Mononuclear cell (primary cell): ENCODE data around the gene DGKZ. TPM values are rescaled to one million over a fixed set of nuclear protein-coding genes. Genes with fewer than 3 reads are reported as not detected.
"Not testable (repeated sequence)": the region's sequence is repeated elsewhere in the genome, so short reads cannot be mapped to it uniquely, and the experiment has no call there.

ENCODE experiments used
- H3K27me3 ChIP-seq: 2 replicates; pipeline ENCODE4 v1.6.0; 2011; ENCODE audit warnings: low read length, control low read depth; ENCODE audit not compliant: insufficient read depth
- H3K4me1 ChIP-seq: 2 replicates; pipeline ENCODE4 v1.5.1; 2011; ENCODE audit warnings: mild to moderate bottlenecking, low read length, control low read depth; ENCODE audit not compliant: insufficient read depth
- H3K4me3 ChIP-seq: 2 replicates; pipeline ENCODE4 v1.5.1; 2011; ENCODE audit warnings: mild to moderate bottlenecking, low read length, moderate library complexity
- H3K9me3 ChIP-seq: 2 replicates; pipeline ENCODE4 v1.5.1; 2011; ENCODE audit warnings: low read depth, mild to moderate bottlenecking, control low read depth, low read length
- total RNA-seq: library from RNA; depleted of rRNA; stranded (reverse); fragments of >200 nt; gene quantifications from one replicate; pipeline ENCODE4 v1.2.3, GENCODE V29; 2012

The DGKZ gene
- total RNA-seq, 1 donor, result 90.6 TPM

- Histone ChIP-seq H3K4me3 (no peak overlapping the region), H3K27me3 (no peaks in the 10 kb centered on the region), H3K4me1 (peaks cover 15% of the 10 kb centered on the region), H3K9me3 (no peaks in the 10 kb centered on the region)
Observed at GRCh38 chr11:46375392-46376101, 28.3 kb downstream of the DGKZ start.

GRCh38 chr11:46376258-46377050, 29.2 kb downstream of the DGKZ start:
- Histone ChIP-seq H3K9me3 (no peaks in the 10 kb centered on the region), H3K27me3 (no peaks in the 10 kb centered on the region), H3K4me1 (peaks cover 18% of the 10 kb centered on the region), H3K4me3 (no peak overlapping the region)

DNA sequence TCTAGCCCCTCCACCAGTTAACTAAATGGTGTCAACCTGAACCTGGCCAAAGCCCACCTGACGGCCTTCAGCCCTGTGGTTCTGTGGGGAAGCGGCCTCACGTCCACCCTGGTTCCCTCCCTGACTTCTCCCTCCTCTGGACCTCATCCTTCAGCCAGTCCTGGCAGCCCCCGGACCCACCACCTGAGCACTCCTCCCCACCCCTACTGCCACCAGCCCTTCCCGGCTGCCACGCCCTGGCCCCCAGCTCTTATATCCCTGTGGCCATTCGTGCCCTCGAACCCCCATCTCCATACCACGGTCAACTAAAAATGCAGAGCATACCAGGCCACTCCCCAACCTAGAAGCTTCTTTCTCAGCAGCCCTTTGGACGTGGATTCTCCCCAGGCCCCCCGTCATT, 30.0 kb downstream of the DGKZ start:
- H3K27me3 ChIP-seq, result peaks cover 5% of the 10 kb centered on the region
- peaks cover 24% of the 10 kb centered on the region for H3K4me1 ChIP-seq
- no peak overlapping the region for H3K4me3 ChIP-seq
- H3K9me3 ChIP-seq, result no peaks in the 10 kb centered on the region

DNA sequence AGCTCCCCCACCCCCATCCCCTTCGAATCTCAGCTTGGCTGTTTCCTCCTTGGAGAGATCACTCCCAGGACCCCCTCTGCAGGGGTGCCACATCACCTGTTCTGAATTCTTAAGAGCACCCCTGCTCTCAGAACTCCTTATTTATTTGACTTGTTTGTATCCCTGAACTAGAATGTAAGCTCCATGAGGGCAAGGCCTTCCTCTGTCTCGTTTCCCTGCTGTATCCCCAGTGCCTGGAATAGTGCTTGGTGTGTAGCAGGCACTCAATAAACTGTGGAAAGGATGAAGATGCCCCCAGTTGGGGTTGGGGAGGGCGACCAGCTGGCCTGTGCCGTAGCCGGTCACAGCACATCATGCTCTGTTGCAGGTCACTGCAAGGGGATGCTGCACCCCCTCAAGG, 30.6 kb downstream of the DGKZ start:
- Histone ChIP-seq H3K4me3 (no peak overlapping the region), H3K9me3 (no peaks in the 10 kb centered on the region), H3K4me1 (peaks cover 29% of the 10 kb centered on the region), H3K27me3 (peaks cover 11% of the 10 kb centered on the region)

DNA sequence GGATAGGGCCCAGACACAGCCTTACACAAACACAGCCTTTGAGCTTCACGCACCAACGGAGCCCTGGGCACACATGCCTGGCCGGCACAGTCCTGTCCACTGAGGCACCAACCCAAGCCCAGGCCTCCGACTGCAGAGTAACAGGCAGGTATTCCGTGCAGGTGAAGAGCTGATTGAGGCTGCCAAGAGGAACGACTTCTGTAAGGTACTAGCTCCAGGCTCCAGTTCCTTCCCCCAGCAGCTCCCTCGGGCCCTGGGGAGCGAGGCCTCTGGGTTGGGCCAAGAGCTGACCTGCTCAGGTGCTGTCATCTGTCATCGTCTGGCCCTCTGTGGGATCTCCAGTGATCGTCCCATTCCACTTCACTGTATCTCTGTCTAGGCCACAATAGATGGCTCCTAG, 31.0 kb downstream of the DGKZ start:
- Histone ChIP-seq H3K9me3 (no peaks in the 10 kb centered on the region), H3K4me1 (peaks cover 30% of the 10 kb centered on the region), H3K4me3 (no peak overlapping the region), H3K27me3 (peaks cover 15% of the 10 kb centered on the region)

GRCh38 chr11:46378811-46379481, 31.7 kb downstream of the DGKZ start:
- Histone ChIP-seq H3K9me3 (no peaks in the 10 kb centered on the region), H3K4me1 (peaks cover 30% of the 10 kb centered on the region), H3K4me3 (no peak overlapping the region), H3K27me3 (peaks cover 15% of the 10 kb centered on the region)

DNA sequence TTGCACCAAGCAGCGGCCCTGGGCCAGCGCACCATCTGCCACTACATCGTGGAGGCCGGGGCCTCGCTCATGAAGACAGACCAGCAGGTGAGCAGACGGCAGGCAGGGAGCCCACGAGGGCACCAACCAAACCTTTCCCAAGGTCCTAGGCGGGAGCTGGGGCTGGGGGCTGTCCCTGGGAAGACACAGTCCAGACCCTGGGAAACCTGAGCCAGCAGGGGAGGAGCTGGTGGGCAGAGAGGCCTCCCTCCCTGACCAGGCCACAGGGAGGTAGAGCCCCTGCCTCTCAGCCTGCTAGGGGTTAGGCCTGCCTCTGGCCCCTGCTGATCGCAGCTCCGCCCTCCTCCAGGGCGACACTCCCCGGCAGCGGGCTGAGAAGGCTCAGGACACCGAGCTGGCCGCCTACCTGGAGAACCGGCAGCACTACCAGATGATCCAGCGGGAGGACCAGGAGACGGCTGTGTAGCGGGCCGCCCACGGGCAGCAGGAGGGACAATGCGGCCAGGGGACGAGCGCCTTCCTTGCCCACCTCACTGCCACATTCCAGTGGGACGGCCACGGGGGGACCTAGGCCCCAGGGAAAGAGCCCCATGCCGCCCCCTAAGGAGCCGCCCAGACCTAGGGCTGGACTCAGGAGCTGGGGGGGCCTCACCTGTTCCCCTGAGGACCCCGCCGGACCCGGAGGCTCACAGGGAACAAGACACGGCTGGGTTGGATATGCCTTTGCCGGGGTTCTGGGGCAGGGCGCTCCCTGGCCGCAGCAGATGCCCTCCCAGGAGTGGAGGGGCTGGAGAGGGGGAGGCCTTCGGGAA, 32.4 kb downstream of the DGKZ start:
- H3K9me3 ChIP-seq, H3K4me3 ChIP-seq: not testable (repeated sequence)
- Histone ChIP-seq H3K27me3 (peaks cover 15% of the 10 kb centered on the region), H3K4me1 (peaks cover 30% of the 10 kb centered on the region)

DNA sequence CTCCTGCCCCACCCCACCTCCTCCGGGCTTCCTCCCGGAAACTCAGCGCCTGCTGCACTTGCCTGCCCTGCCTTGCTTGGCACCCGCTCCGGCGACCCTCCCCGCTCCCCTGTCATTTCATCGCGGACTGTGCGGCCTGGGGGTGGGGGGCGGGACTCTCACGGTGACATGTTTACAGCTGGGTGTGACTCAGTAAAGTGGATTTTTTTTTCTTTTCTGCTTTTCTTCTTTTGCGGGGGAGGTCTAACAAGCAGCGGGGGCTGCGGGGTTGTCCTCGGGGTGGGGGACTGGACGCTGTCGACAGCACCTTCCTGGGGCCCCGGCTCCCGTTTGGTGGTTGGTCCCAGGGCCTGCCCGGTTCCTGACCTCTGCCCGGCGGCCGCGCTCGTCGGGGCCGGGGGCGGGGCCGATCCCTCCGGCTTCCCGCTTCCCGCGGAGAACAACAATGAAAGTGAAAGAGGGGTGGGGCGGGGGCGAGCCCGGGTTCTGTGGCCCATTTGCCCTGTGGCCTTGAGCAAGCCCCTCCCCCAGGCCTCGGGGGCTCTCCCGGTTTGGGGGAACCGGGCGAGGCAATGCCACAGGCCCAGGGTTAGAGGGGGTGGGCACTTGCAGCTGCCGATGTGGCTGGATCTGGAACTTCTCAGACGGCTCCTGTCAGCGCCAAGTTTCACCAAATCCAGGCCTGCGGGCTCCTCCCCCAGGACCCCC, 33.2 kb downstream of the DGKZ start:
- peaks cover 30% of the 10 kb centered on the region for H3K4me1 ChIP-seq

GRCh38 chr11:46381048-46381818, 34.0 kb downstream of the DGKZ start, which contains the start of gene MDK:
MDK (plus strand) TSS chr11:46381669; CDS start chr11:46382058, 389 bp downstream.
- Histone ChIP-seq H3K4me1 (peaks cover 30% of the 10 kb centered on the region), H3K27me3 (peaks cover 15% of the 10 kb centered on the region), H3K9me3 (no peaks in the 10 kb centered on the region), H3K4me3 (peak within 1 kb of the TSS; percentile 47)

More for the DNA sequence above, 33.2 kb downstream of the DGKZ start:
- peak overlapping the region; percentile 47 for H3K4me3 ChIP-seq
- no peaks in the 10 kb centered on the region for H3K9me3 ChIP-seq
- peaks cover 15% of the 10 kb centered on the region for H3K27me3 ChIP-seq

DNA sequence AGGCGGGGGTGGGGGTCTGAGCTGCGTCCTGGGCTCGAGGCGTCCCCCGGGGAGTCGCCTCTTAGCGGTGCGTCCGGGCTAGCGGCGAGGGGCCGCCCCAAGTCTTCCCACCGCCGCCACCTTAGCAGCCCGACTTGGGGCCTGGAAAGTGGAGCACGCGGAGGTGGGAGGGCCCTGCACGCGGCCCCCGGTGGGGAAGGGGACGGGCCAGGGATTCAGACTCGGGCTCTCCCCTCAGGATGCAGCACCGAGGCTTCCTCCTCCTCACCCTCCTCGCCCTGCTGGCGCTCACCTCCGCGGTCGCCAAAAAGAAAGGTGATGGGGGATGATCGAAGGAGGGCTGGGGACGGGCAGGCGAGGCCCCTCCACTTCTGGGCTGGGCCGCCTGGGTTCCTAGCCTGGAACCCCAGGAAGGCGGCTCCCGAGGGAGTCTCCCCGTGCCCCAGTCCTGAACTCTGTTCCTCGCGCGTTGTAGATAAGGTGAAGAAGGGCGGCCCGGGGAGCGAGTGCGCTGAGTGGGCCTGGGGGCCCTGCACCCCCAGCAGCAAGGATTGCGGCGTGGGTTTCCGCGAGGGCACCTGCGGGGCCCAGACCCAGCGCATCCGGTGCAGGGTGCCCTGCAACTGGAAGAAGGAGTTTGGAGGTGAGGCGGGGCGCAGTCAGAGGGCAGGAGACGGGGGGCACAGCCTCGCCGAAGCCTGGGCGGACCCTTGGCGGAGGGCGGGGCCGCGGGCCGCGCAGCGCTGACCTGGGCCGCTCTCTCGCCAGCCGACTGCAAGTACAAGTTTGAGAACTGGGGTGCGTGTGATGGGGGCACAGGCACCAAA, 34.8 kb downstream of the DGKZ start:
- no peaks in the 10 kb centered on the region for H3K9me3 ChIP-seq
- peaks cover 22% of the 10 kb centered on the region for H3K27me3 ChIP-seq
- H3K4me3 ChIP-seq, result no peak overlapping the region
- H3K4me1 ChIP-seq, result peaks cover 30% of the 10 kb centered on the region

GRCh38 chr11:46382646-46383403, 35.6 kb downstream of the DGKZ start:
- no peak overlapping the region for H3K4me3 ChIP-seq
- H3K4me1 ChIP-seq, result peaks cover 32% of the 10 kb centered on the region
- peaks cover 29% of the 10 kb centered on the region for H3K27me3 ChIP-seq

GRCh38 chr11:46383404-46383758, 36.1 kb downstream of the DGKZ start:
- H3K9me3 ChIP-seq, result no peaks in the 10 kb centered on the region
- peaks cover 34% of the 10 kb centered on the region for H3K27me3 ChIP-seq
- H3K4me3 ChIP-seq, result no peak overlapping the region
- peaks cover 38% of the 10 kb centered on the region for H3K4me1 ChIP-seq

More at GRCh38 chr11:46382646-46383403, 35.6 kb downstream of the DGKZ start:
- no peaks in the 10 kb centered on the region for H3K9me3 ChIP-seq
